Globus pallidus (tissue), 1 donor: ENCODE data around the gene GANAB.
A peak's percentile ranks its signal among the peaks of the same experiment; 100 is the strongest.
"Not testable (repeated sequence)": the region's sequence is repeated elsewhere in the genome, so short reads cannot be mapped to it uniquely, and the experiment has no call there.

Experiments
- DNase-seq: peaks from one replicate; pipeline ENCODE4 v3.0.0-alpha.2; 2015; ENCODE audit warnings: low spot score

Gene GANAB

GRCh38 chr11:62666259-62666926 is 20.0 kb upstream of the GANAB start:
- DNase-seq, result no peak

DNA sequence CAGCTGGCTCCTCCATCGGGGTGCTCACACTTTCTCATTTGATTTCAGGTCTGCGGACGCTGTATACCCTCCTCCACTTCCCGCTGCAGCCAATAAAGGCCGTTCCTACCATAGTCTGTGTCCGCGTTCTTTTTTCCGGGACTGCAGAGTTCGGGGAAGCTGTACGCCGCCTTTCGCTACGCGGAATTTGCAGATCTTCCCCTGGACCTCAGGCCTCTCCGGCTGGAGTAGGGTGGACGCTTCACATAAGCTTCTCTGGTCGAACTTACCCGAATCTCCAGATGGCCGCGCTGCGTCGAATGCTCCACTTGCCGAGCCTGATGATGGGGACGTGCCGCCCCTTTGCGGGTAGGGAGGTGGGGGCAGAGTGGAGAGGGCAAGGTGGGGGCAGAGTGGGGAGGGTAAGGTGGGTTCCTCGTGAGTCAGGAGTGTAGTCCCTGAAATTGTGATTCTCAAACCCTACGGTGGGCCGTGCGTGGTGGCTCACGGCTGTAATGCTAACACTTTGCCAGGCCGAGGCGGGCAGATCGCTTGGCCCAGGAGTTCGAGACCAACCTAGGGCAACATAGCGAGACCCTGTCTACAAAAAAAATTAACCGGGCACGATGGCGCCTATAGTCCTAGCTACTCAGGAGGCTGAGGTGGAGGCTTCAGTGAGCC is 19.3 kb upstream of the GANAB start:
- no peak for DNase-seq

- DNase-seq, result peak; percentile 93
Observed at GRCh38 chr11:62665075-62665598, 18.7 kb upstream of the GANAB start, which contains the start of the genes C11orf98 and CSKMT. Gene C11orf98, minus strand, starts transcription at chr11:62665210. Its CDS starts 41 bp downstream, at chr11:62665169. Gene CSKMT, plus strand, starts transcription at chr11:62665312. Its CDS starts 568 bp downstream, at chr11:62665880.

DNA sequence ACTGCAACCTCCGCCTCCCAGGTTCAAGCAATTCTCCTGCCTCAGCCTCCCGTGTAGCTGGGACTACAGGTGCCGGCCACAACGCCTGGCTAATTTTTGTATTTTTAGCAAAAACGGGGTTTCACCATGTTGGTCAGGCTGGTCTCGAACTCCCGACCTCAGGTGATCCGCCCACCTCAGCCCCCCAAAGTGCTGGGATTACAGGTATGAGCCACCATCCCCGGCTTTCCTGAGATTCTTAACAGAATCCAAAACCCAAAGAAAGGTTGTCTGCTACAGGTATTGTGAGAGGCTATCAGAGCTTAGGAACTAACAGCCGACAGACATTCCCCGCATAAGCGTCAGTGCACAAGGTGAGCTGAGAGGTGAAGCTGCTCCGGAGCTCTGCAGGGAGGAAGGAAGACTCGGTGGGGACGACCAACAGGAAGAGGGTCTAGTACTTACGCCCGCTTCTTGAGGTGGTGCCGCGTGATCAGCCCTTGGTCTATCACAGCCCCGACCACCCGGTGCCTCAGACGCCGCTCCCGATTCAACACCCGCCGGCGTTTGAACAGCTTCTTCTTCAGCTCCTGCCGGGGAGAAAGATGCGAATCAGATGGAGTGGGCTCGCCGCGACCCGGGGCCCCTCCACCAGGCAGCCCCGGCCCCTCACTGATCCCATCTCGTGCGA is 18.1 kb upstream of the GANAB start:
- no peak for DNase-seq

- no peak for DNase-seq
Observed at GRCh38 chr11:62656796-62657429, 10.5 kb upstream of the GANAB start.

- DNase-seq, result no peak
Observed at GRCh38 chr11:62654297-62654696, 7.9 kb upstream of the GANAB start.

DNA sequence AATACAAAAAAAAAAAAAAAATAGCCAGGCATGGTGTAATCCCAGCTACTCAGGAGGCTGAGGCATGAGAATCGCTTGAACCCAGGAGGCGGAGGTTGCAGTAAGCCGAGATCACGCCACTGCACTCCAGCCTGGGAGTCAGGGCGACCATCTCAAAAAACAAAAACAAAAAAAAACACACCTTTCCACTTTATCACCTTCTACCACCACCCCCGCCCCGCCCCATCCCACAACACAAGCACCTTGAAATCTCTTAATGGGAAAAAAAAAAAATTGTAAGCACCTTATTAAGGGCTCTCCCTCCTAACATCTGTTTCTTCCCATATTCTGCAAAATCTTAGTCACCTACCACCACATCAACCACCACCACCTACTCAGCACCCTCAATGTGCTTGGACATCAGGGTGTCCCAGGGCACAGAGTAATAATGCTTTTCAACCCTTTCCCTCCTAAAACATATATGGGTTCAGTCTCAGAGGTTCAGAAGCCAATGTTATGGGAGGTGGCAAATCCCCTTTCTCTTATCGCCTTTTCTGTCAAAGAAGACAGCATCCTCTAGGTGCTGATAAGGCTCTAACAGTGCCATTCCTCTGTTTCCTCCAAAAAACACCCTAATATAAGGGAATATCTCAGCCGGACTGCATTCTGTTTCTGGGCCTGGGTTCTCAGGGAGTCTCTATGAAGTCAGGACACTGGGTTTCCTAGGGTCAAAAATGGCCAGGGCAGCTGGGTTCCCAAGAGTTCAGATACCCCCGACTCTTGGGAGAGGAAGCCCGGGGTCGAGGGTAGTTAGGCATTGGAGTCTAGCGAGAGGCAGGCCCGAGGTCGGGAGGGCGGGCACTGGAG is 6.0 kb upstream of the GANAB start:
- no peak for DNase-seq

- not testable (repeated sequence) for DNase-seq
Observed at GRCh38 chr11:62650283-62650682, 3.9 kb upstream of the GANAB start.

GRCh38 chr11:62649486-62649885 is 3.1 kb upstream of the GANAB start:
- no peak for DNase-seq

DNA sequence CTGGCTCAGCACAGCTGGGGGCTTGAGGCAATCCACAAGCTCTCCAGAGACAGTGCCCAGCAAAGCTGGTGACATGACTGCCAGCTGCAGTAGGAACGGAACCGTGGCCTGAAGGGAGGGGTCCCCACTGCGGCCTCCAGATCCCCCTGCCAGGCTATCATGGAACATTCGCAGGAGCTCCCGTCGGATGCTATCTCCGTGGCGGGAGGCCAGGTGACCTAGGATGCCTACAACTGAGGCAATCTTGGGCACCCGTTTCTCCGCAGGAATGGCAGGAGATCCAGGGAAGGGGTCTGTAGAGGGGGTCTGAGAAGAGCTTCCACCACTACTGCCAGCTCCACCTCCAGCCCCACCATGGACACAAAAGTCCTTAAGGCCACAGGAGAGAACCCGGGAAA is 2.6 kb upstream of the GANAB start:
- no peak for DNase-seq

- DNase-seq, result no peak
Observed at GRCh38 chr11:62648185-62648966, 2.0 kb upstream of the GANAB start.

DNA sequence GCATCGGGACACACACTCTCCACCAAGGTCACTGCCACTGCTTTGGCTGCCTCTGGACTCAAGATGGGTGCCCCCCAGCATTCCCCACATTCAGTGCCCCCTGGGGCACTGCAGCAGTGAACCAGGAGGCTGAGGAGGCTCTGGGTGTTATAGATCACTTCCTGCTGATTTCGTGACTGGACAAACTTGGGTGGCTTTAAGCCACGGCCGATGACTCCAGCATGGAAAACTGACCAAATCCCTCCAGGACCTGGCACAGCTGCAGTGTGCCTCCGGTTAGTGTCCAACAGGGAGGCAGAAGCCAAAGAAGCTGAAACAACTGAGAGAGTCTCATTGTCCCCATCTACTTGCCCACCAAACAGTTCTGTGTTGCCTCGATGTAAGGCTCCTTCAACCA is 1.2 kb upstream of the GANAB start:
- DNase-seq, result no peak

DNA sequence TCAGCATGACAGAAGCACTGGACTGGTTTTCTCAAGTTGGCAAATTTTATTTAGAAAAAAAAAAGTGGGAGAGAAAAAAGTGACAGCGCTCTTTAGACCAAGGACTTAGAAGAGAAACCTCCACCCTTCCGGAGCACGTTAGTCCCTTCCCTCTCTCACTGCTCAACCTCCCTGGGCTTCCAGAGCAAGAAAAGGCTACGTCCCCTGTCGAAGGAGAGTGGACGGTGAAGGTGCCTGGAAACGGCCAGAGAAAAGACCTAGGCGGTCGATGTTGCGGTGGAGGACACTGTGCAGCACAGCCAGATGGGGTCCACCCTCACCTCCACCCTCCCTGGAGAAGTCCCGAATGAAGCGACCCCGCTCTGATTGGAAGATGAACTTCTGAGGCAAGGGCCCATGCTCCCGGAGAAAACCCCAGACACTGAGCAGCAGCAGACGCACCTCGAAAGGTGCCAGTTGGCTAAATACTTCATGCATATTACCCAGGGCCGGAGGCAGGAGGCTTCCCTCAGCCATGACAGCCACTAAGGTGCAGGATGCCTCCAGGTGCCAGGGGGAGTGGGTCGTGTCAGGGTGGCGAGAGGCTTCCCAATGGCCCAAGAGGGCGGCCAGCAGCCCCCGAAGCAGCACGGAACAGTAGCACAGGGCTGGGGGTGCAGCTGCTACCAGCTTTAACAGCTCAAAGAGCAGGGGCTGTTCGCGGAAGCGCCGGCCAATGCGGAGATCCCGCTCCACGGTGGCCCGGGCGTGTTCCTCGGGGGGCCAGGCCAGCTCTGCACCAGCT is 604 bp upstream of the GANAB start:
- DNase-seq, result no peak

DNA sequence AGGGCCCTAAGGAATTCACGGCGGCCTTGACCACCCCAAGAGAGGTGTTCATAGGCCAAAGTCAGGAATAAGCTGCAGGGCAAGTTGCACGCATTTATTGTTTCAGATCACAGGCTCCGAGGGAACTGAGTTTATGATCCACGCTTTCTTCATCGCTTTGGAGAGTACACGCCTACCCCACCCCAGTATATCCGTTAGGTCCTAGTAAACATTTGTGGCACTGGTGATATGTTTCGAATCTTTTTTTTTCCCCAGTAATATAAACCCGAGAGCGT is 805 bp downstream of the GANAB start:
- DNase-seq, result no peak

- DNase-seq, result no peak
Observed at GRCh38 chr11:62644220-62644619, 2.2 kb downstream of the GANAB start.

- DNase-seq, result no peak
Observed at GRCh38 chr11:62632492-62632891, 13.9 kb downstream of the GANAB start.

GRCh38 chr11:62627713-62628112 is 18.7 kb downstream of the GANAB start:
- DNase-seq, result no peak

GRCh38 chr11:62622476-62623089 is 23.8 kb downstream of the GANAB start:
- DNase-seq, result no peak

DNA sequence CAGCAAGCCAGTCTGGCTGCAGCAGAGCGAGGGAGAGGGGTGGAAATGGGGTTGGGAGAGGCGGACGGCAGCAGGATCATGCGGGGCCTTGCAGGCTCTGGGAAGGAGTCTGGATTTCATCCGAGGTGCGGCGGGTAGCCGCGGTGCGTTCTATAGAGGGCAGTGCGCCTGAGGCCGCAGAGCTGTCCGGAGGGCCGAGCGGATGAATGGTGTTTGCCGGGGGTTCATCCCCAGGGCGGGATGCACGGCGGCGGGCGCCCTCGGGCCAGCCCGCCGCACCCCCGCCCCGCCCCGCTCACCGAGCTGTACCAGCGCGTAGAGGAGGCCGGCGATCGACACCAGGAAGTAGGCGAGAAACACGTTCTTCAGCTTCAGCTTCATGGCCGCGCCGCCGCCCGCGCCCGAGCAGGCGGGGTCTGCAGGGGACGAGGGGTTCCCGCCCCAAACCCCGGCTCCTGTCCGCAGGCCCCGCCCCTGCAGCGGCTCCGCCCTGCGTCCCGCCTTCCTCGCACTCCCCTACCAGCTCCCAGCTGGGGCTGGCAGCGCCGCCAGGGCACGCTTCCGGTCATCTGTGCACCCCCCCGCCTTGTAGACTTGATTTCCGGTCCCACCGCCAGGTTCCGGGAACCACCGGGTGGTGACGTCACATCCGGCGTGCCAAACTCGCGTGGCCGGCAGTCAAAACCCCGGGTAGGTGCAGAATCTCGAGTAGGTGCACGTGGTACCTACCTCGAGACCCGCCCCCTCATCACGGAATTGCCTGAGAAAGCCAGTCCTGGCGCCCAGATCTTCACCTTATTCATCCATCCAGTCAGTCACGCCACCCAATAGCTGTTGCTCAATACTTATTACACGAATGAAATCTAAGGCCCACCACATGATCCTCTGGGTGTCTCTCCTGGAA is 24.6 kb downstream of the GANAB start, which contains the start of gene B3GAT3:
Gene B3GAT3 (minus strand): TSS at position 420 of the 904 bp plus-strand sequence. CDS start 39 bp downstream, at position 381.
- peak; percentile 98 for DNase-seq
